ENCODE results near the gene LCA5.
"Not testable (repeated sequence)": the region's sequence is repeated elsewhere in the genome, so short reads cannot be mapped to it uniquely, and the experiment has no call there.

LCA5 gene

GRCh38 chr6:79461205-79461604 lies 76.0 kb downstream of the LCA5 start:
- DNase-seq, result no peak

- no peak for DNase-seq
Observed at GRCh38 chr6:79455446-79455845, 81.8 kb downstream of the LCA5 start.

DNA sequence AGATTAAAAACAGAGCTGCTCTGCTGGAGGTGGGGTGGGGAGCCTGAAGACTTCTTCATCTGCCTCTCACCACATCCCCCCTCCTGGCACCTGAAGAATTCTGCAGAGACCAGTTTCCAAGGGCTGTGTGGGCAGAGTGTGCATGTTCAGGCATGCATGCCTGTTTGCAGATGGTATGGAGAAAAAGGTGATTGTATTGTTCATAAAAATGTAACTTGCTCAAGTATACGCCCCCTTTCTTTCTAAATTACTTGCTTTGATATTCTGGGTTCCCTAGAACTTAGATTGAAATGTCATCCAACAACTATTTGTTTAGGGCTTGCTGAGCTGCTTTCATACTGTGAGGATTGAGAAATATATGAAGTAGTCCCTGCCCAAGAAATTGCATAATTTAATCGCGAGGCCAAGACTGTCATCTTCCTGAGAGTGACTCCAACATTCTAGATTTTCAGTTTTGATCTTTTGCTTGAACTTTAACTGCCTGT lies 83.6 kb downstream of the LCA5 start:
- DNase-seq, result no peak

GRCh38 chr6:79450984-79451383 lies 86.2 kb downstream of the LCA5 start:
- DNase-seq, result no peak

DNA sequence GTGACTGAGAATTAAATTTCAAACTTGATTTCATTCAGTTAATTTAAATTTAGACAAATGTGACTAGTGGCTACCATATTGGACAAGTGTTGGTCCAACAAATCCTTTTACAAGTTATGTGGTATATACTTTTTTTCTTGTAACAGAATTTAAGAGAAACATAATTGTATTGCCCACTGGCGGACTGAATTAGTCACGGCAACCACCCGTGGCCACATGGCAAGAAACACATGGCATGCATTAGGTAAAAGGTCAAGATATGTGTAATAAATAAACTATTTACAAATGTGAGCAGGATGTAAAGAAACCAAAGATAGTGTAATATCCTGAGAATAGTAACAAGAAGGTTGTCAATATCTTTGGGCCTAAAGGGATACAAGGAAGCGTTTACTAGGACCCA lies 91.2 kb downstream of the LCA5 start:
- DNase-seq, result no peak

GRCh38 chr6:79443876-79444275 lies 93.4 kb downstream of the LCA5 start:
- DNase-seq, result not testable (repeated sequence)

GRCh38 chr6:79441192-79441591 lies 96.0 kb downstream of the LCA5 start:
- no peak for DNase-seq

DNA sequence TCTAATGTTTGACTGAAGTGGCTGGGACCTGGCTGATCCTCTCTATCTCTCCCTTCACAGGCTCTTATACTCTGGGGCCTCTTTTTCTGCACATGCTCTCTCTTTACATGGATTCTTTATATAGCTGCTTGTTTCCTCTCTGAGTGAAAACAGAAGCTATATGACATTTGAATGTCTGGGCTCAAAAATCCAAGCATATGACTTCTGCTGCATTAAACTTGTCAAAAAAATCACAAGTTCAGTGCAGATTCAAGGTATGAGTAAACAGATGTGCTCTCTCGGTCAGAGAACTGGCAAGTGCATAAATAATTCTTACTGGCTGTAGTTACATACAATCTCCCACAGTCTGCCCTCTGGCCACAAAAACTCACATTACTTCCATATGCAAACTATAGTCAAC lies 96.6 kb downstream of the LCA5 start:
- no peak for DNase-seq

GRCh38 chr6:79438030-79438429 lies 99.2 kb downstream of the LCA5 start:
- no peak for DNase-seq

DNA sequence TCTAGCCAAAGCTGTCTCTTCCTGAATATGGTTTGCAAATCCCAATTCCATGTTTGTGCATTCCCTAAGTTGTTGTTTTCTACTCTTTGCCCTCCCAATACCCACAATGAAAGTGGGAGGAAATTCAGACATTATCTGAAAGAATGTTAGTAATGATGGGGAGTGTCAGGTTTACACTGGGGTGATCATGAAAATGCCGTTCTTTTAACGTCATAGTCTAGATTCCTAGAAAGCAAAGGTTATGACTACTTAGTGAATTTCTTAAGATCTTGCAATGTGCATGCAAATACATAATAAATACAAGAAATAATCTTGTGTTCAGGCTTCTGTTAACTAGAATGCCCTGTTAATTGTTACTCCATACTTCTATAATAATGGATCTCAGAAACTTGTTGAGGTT lies 101.0 kb downstream of the LCA5 start:
- no peak for DNase-seq

GRCh38 chr6:79435746-79436145 lies 101.5 kb downstream of the LCA5 start:
- DNase-seq, result no peak

Data from activated CD8-positive, alpha-beta memory T cell treated with anti-CD3 and anti-CD28 coated beads, Interleukin-2, amount 50 U/mL, for 4 hours (primary cell).